ENCODE results near the gene TBX15.

The TBX15 gene

GRCh38 chr1:118884946-118885345, 103.2 kb downstream of the TBX15 start:
- Histone ChIP-seq H3K9ac (ENCODE audit: low read length) (no peak overlapping the region), H3K4me3 (ENCODE audit: low read length) (no peak overlapping the region), H3K79me2 (ENCODE audit: low read length) (no peaks in the 10 kb centered on the region), H3F3A (ENCODE audit: insufficient read depth, low read length) (no peaks in the 10 kb centered on the region), H3K9me2 (replicated peaks; ENCODE audit: insufficient read depth, low read length) (no peaks in the 10 kb centered on the region), H4K20me1 (ENCODE audit: insufficient read depth, low read length) (no peaks in the 10 kb centered on the region), H3K27me3 (replicated peaks; ENCODE audit: insufficient read depth, low read length) (no peaks in the 10 kb centered on the region), H3K9me3 (replicated peaks; ENCODE audit: insufficient read depth, low read length) (no peaks in the 10 kb centered on the region), H2AFZ (ENCODE audit: low read length) (no peak overlapping the region), H3K36me3 (replicated peaks; ENCODE audit: insufficient read depth, low read length) (no peaks in the 10 kb centered on the region), H3K27ac (ENCODE audit: low read length) (no peak overlapping the region), H3K4me2 (ENCODE audit: low read depth, low read length) (no peak overlapping the region), H3K4me1 (ENCODE audit: low read length) (no peaks in the 10 kb centered on the region)
- TF ChIP-seq CTCF (IDR thresholded peaks at IDR 0.05; ENCODE audit: low read length), result no peak
- TF ChIP-seq EZH2phosphoT487 (IDR thresholded peaks at IDR 0.05; ENCODE audit: low read length), result no peak
- no peak for TF ChIP-seq EZH2 (optimal IDR thresholded peaks at IDR 0.05; ENCODE audit: low read depth, low read length)
- no peak for DNase-seq

GRCh38 chr1:118881751-118882150, 106.4 kb downstream of the TBX15 start:
- TF ChIP-seq EZH2 (optimal IDR thresholded peaks at IDR 0.05; ENCODE audit: low read depth, low read length) (no peak), CTCF (IDR thresholded peaks at IDR 0.05; ENCODE audit: low read length) (no peak), EZH2phosphoT487 (IDR thresholded peaks at IDR 0.05; ENCODE audit: low read length) (no peak)
- Histone ChIP-seq H3K9me2 (replicated peaks; ENCODE audit: insufficient read depth, low read length) (no peaks in the 10 kb centered on the region), H3K9ac (ENCODE audit: low read length) (no peak overlapping the region), H3K36me3 (replicated peaks; ENCODE audit: insufficient read depth, low read length) (no peaks in the 10 kb centered on the region), H3K27ac (ENCODE audit: low read length) (no peak overlapping the region), H3K4me1 (ENCODE audit: low read length) (no peaks in the 10 kb centered on the region), H3F3A (ENCODE audit: insufficient read depth, low read length) (no peaks in the 10 kb centered on the region), H4K20me1 (ENCODE audit: insufficient read depth, low read length) (no peaks in the 10 kb centered on the region), H3K4me2 (ENCODE audit: low read depth, low read length) (no peak overlapping the region), H3K4me3 (ENCODE audit: low read length) (no peak overlapping the region), H3K27me3 (replicated peaks; ENCODE audit: insufficient read depth, low read length) (no peaks in the 10 kb centered on the region), H3K9me3 (replicated peaks; ENCODE audit: insufficient read depth, low read length) (no peaks in the 10 kb centered on the region), H3K79me2 (ENCODE audit: low read length) (no peaks in the 10 kb centered on the region), H2AFZ (ENCODE audit: low read length) (no peak overlapping the region)
- no peak for DNase-seq

GRCh38 chr1:118878661-118879060, 109.5 kb downstream of the TBX15 start:
- Histone ChIP-seq H3K9me2 (replicated peaks; ENCODE audit: insufficient read depth, low read length) (no peaks in the 10 kb centered on the region), H3F3A (ENCODE audit: insufficient read depth, low read length) (no peaks in the 10 kb centered on the region), H3K27ac (ENCODE audit: low read length) (no peak overlapping the region), H3K27me3 (replicated peaks; ENCODE audit: insufficient read depth, low read length) (no peaks in the 10 kb centered on the region), H3K4me1 (ENCODE audit: low read length) (no peaks in the 10 kb centered on the region), H3K4me2 (ENCODE audit: low read depth, low read length) (no peak overlapping the region), H3K4me3 (ENCODE audit: low read length) (no peak overlapping the region), H3K9ac (ENCODE audit: low read length) (no peak overlapping the region), H3K9me3 (replicated peaks; ENCODE audit: insufficient read depth, low read length) (no peaks in the 10 kb centered on the region), H2AFZ (ENCODE audit: low read length) (no peak overlapping the region), H4K20me1 (ENCODE audit: insufficient read depth, low read length) (no peaks in the 10 kb centered on the region), H3K79me2 (ENCODE audit: low read length) (no peaks in the 10 kb centered on the region), H3K36me3 (replicated peaks; ENCODE audit: insufficient read depth, low read length) (no peaks in the 10 kb centered on the region)
- TF ChIP-seq EZH2 (optimal IDR thresholded peaks at IDR 0.05; ENCODE audit: low read depth, low read length) (no peak), CTCF (IDR thresholded peaks at IDR 0.05; ENCODE audit: low read length) (no peak), EZH2phosphoT487 (IDR thresholded peaks at IDR 0.05; ENCODE audit: low read length) (no peak)
- DNase-seq, result no peak
